AG04450 (cell line): ENCODE data around the gene GLI1. TPM values are rescaled to one million over a fixed set of nuclear protein-coding genes. Genes with fewer than 3 reads are reported as not detected.

ENCODE experiments used
- CTCF ChIA-PET: fragments of 300-600, 350-600 bp; formaldehyde crosslinking; extraction: SDS; loops from one replicate; lab custom pipeline; 2022; ENCODE audit warnings: antibody characterized with exemption, inconsistent platforms; lab: Charles Lee
- POLR2A ChIA-PET: fragments of 350-600 bp; formaldehyde crosslinking; extraction: SDS; loops from one replicate; lab custom pipeline; 2021; ENCODE audit warnings: antibody characterized with exemption, inconsistent platforms; lab: Yijun Ruan, JAX
- DNase-seq: peaks from one replicate; pipeline ENCODE4 v3.0.0-alpha.2; 2011; ENCODE audit warnings: low read depth, low spot score
- H3K27ac ChIP-seq: one replicate; pipeline ENCODE4 v1.5.1; 2012; ENCODE audit warnings: low read depth, low read length, control low read depth
- H3K27me3 ChIP-seq: one replicate; pipeline ENCODE4 v1.6.0; 2012; ENCODE audit warnings: low read length; ENCODE audit not compliant: control insufficient read depth, insufficient read depth
- H3K4me3 ChIP-seq: 2 replicates; pipeline ENCODE4 v1.5.1; 2011; ENCODE audit warnings: mild to moderate bottlenecking, low read depth, low read length, control low read depth
- H3K9me3 ChIP-seq: 2 replicates; pipeline ENCODE4 v1.5.1; 2012; ENCODE audit warnings: low read length; ENCODE audit not compliant: control insufficient read depth, insufficient read depth
- CTCF ChIP-seq: IDR thresholded peaks from 2 replicates; pipeline ENCODE4 v1.5.1; 2011; ENCODE audit warnings: low read depth, low read length, control low read depth, inconsistent platforms
- polyA plus RNA-seq: library from polyadenylated mRNA; depleted of rRNA; stranded (reverse); fragments of >200 nt; gene quantifications from 2 replicates; pipeline ENCODE4 v1.2.3, GENCODE V29; 2011

Gene GLI1
- polyA plus RNA-seq, 1 experiment: 8.3 TPM

GRCh38 chr12:57514720-57515407 is 55.3 kb downstream of the GLI1 start:
- DNase-seq: no peak
- Histone ChIP-seq H3K9me3 (peaks cover 2% of the 10 kb centered on the region; the same call in 1 of the 2 replicates), H3K27ac (no peak overlapping the region), H3K4me3 (no peak overlapping the region), H3K27me3 (no peaks in the 10 kb centered on the region)
- CTCF ChIA-PET: no interaction called here
- POLR2A ChIA-PET: no interaction called here
- no peak for TF ChIP-seq CTCF

- Histone ChIP-seq H3K27me3 (no peaks in the 10 kb centered on the region), H3K27ac (peak overlapping the region; percentile 47), H3K9me3 (peaks cover 5% of the 10 kb centered on the region; the same call in 1 of the 2 replicates), H3K4me3 (no peak overlapping the region)
- no peak for TF ChIP-seq CTCF
- no peak for DNase-seq
- ChIA-PET POLR2A (no interaction called here), CTCF (interaction anchor here (1.2 kb wide), 1 partner anchor 68 kb away, joined by 3 read pairs; no protein-coding TSS in a partner anchor)
These were observed 55.9 kb downstream of the GLI1 start for GRCh38 chr12:57515408-57515933.

GRCh38 chr12:57515934-57516541 is 56.5 kb downstream of the GLI1 start:
- CTCF ChIA-PET: interaction anchor here (1.2 kb wide), 1 partner anchor 67 kb away, joined by 3 read pairs; no protein-coding TSS in a partner anchor
- Histone ChIP-seq H3K9me3 (peaks cover 5% of the 10 kb centered on the region; the same call in 1 of the 2 replicates), H3K27ac (peak overlapping the region; percentile 47), H3K27me3 (no peaks in the 10 kb centered on the region), H3K4me3 (no peak overlapping the region)
- DNase-seq: no peak
- TF ChIP-seq CTCF: no peak
- POLR2A ChIA-PET: interaction anchor here (0.6 kb wide), 2 partner anchors 10 to 52 kb away, joined by 4 read pairs; no protein-coding TSS in a partner anchor

GRCh38 chr12:57516617-57517153 is 57.1 kb downstream of the GLI1 start:
- H3K4me3 ChIP-seq: no peak overlapping the region
- ChIA-PET POLR2A (interaction anchor here (0.6 kb wide), 2 partner anchors 10 to 53 kb away, joined by 4 read pairs; no protein-coding TSS in a partner anchor), CTCF (interaction anchor here (1.2 to 1.8 kb wide), 2 partner anchors 58 to 67 kb away, joined by 3 to 5 read pairs; no protein-coding TSS in a partner anchor)
- no peak for TF ChIP-seq CTCF
- H3K27me3 ChIP-seq: no peaks in the 10 kb centered on the region
- DNase-seq: no peak
- peaks cover 5% of the 10 kb centered on the region; the same call in 1 of the 2 replicates for H3K9me3 ChIP-seq
- peak overlapping the region; percentile 4 for H3K27ac ChIP-seq
